ENCODE results near the gene ARSI.

Gene ARSI

DNA sequence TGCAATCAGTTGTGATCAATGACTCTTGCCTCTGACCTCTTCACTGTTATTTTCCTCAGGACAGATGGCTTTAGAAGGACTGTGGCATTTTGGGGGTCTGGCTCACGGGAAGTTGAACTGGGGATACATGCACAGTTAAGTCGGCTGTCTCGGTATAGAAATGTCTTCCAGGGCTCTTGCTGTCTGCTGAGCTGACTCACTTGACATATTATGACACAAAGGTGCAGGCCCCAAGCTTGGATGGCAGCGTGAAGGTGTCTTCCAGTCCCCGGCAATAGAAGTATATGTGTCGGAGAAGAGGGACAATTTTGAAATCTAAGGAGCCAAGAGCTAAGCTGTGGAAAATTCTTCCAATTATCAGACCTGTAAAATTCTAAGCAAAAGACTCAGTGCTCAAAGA is 9.8 kb upstream of the ARSI start:
- TF ChIP-seq CTCF (conservative IDR thresholded peaks at IDR 0.05; ENCODE audit: low read depth, low read length), result no peak
- H3K36me3 ChIP-seq (ENCODE audit: insufficient read depth), result no peaks in the 10 kb centered on the region
- H3K27ac ChIP-seq, result no peak overlapping the region
- peaks cover 18% of the 10 kb centered on the region for H3K4me1 ChIP-seq (ENCODE audit: low read depth, poor library complexity, severe bottlenecking)
- H3K4me3 ChIP-seq (IDR thresholded peaks at IDR 0.05; ENCODE audit: insufficient read depth, low read depth, low read length), result no peak overlapping the region
- H3K4me2 ChIP-seq, result no peak overlapping the region
- no peak overlapping the region for H3K9ac ChIP-seq
- no peaks in the 10 kb centered on the region for H3K27me3 ChIP-seq (ENCODE audit: insufficient read depth, low read depth)
- H4K20me1 ChIP-seq (ENCODE audit: insufficient read depth), result no peaks in the 10 kb centered on the region
- no peak overlapping the region for H2AFZ ChIP-seq (ENCODE audit: low read depth)
- H3K79me2 ChIP-seq (ENCODE audit: insufficient read depth, low read depth), result no peaks in the 10 kb centered on the region

DNA sequence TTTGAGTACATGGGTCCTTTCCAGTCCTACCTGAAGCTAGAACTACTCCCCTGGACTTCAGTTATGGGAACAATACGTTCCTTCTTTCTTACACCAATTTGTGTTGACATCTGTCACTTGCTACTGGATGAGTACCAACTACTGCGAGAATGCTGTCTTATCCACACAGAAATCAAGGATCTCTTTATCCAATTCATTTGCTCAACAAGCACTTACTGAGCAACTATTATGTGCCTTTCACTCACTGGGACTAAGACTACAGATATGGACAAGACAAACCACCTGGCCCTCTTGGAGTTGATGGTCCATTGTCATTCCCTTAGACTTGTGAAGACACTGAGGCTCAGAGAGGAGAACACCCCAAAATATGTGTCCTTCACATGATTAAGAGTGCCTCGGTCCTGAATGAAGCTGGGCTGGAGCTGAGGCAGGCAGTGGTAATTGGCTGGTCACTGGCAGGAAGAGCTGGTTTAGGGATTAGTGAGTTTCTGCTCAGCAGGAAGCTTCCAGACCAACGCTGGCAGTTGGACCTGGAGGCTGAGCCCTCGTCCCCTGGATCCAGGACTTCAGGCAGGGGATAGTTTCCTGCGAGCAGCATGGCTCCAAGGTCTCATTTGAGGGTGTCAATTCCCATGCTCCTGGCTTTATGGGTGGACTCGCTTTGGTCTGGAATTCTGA is 8.4 kb upstream of the ARSI start:
- Histone ChIP-seq H3K4me3 (IDR thresholded peaks at IDR 0.05; ENCODE audit: insufficient read depth, low read depth, low read length) (no peak overlapping the region), H2AFZ (ENCODE audit: low read depth) (no peak overlapping the region), H3K36me3 (ENCODE audit: insufficient read depth) (no peaks in the 10 kb centered on the region), H3K79me2 (ENCODE audit: insufficient read depth, low read depth) (no peaks in the 10 kb centered on the region), H3K27me3 (ENCODE audit: insufficient read depth, low read depth) (no peaks in the 10 kb centered on the region), H3K9ac (no peak overlapping the region), H3K4me1 (ENCODE audit: low read depth, poor library complexity, severe bottlenecking) (peaks cover 18% of the 10 kb centered on the region), H3K27ac (no peak overlapping the region), H3K4me2 (no peak overlapping the region), H4K20me1 (ENCODE audit: insufficient read depth) (no peaks in the 10 kb centered on the region)
- TF ChIP-seq CTCF (conservative IDR thresholded peaks at IDR 0.05; ENCODE audit: low read depth, low read length), result no peak

DNA sequence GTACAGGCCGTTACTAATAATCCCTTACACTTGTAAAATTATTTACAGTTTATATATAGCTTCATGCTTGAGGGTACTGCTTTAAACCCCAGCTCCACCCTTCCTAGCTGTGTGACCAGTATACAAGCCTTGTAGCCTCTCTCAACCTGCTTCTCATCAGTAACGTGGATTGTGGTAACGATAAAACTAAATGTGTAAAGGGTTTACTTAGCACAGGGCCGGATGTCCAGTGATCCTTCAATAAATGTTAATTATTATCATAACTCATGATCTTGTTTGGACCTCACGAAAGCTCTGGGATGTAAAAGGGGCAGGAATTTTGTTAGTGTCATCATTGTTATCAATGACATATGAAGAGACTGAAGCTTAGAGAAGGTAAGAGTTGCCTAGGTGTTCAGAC is 7.5 kb upstream of the ARSI start:
- Histone ChIP-seq H3K4me3 (IDR thresholded peaks at IDR 0.05; ENCODE audit: insufficient read depth, low read depth, low read length) (no peak overlapping the region), H2AFZ (ENCODE audit: low read depth) (no peak overlapping the region), H3K4me1 (ENCODE audit: low read depth, poor library complexity, severe bottlenecking) (peaks cover 24% of the 10 kb centered on the region), H3K79me2 (ENCODE audit: insufficient read depth, low read depth) (no peaks in the 10 kb centered on the region), H3K36me3 (ENCODE audit: insufficient read depth) (no peaks in the 10 kb centered on the region), H3K4me2 (no peak overlapping the region), H3K27ac (no peak overlapping the region), H3K9ac (no peak overlapping the region), H4K20me1 (ENCODE audit: insufficient read depth) (no peaks in the 10 kb centered on the region), H3K27me3 (ENCODE audit: insufficient read depth, low read depth) (no peaks in the 10 kb centered on the region)
- no peak for TF ChIP-seq CTCF (conservative IDR thresholded peaks at IDR 0.05; ENCODE audit: low read depth, low read length)

GRCh38 chr5:150309886-150310239 is 7.2 kb upstream of the ARSI start:
- Histone ChIP-seq H3K36me3 (ENCODE audit: insufficient read depth) (no peaks in the 10 kb centered on the region), H2AFZ (ENCODE audit: low read depth) (no peak overlapping the region), H3K27ac (no peak overlapping the region), H3K4me1 (ENCODE audit: low read depth, poor library complexity, severe bottlenecking) (peaks cover 23% of the 10 kb centered on the region), H3K79me2 (ENCODE audit: insufficient read depth, low read depth) (no peaks in the 10 kb centered on the region), H3K9ac (no peak overlapping the region), H3K4me3 (IDR thresholded peaks at IDR 0.05; ENCODE audit: insufficient read depth, low read depth, low read length) (no peak overlapping the region), H3K27me3 (ENCODE audit: insufficient read depth, low read depth) (no peaks in the 10 kb centered on the region), H4K20me1 (ENCODE audit: insufficient read depth) (no peaks in the 10 kb centered on the region), H3K4me2 (no peak overlapping the region)
- TF ChIP-seq CTCF (conservative IDR thresholded peaks at IDR 0.05; ENCODE audit: low read depth, low read length), result no peak

Data from KMS-11 (cell line).